PC-9 (cell line): ENCODE measurements around the gene FAM131B. TPM values are rescaled to one million over a fixed set of nuclear protein-coding genes. Genes with fewer than 3 reads are reported as not detected.

Experiments
- BruUV-seq: library from RNA; stranded (reverse); fragments of 400-500 nt; replicated peaks from 2 replicates; lab custom pipeline; 2021; lab: Mats Ljungman, UMichigan
- CTCF ChIA-PET: fragments of 300-600 bp; sonication (Branson Sonifier 250); formaldehyde crosslinking; loops from one replicate; lab custom pipeline; 2022; ENCODE audit warnings: antibody characterized with exemption; lab: Charles Lee
- POLR2A ChIA-PET: fragments of 300-600 bp; sonication (Branson Sonifier 250); formaldehyde crosslinking; loops from one replicate; lab custom pipeline; 2022; ENCODE audit warnings: antibody characterized with exemption; ENCODE audit not compliant: unreplicated experiment; lab: Charles Lee
- DNase-seq, 2 experiments: peaks; one replicate each; pipeline versions ENCODE4 v3.0.0 to v3.0.0-alpha.2; 2015 to 2022; ENCODE audit warnings: mixed read lengths in 1 of 2
- H2AFZ ChIP-seq: fragments of 200-600 bp; sonication (generic); 2 replicates; pipeline ENCODE4 v1.8.1; 2017; ENCODE audit warnings: antibody characterized with exemption
- H3F3A ChIP-seq: fragments of 200-600 bp; sonication (generic); 2 replicates; pipeline ENCODE4 v1.8.1; 2017; ENCODE audit warnings: antibody characterized with exemption, mild to moderate bottlenecking, low read depth; ENCODE audit not compliant: insufficient read depth
- H3K27ac ChIP-seq: fragments of 200-600 bp; sonication (generic); 2 replicates; pipeline ENCODE4 v1.6.1; 2016; ENCODE audit warnings: mixed run types
- H3K27me3 ChIP-seq: fragments of 200-600 bp; sonication (generic); 2 replicates; pipeline ENCODE4 v1.6.1; 2016; ENCODE audit warnings: low read depth, mixed run types; ENCODE audit not compliant: insufficient read depth
- H3K36me3 ChIP-seq: fragments of 200-600 bp; sonication (generic); 2 replicates; pipeline ENCODE4 v1.6.1; 2016; ENCODE audit warnings: low read depth, mixed run types
- H3K4me1 ChIP-seq: fragments of 200-600 bp; sonication (generic); replicated peaks from 2 replicates; pipeline ENCODE4 v1.6.1; 2016; ENCODE audit warnings: mixed run types; ENCODE audit not compliant: insufficient read depth
- H3K4me2 ChIP-seq: fragments of 200-600 bp; sonication (generic); 2 replicates; pipeline ENCODE4 v1.6.1; 2017; ENCODE audit warnings: mixed run types
- H3K4me3 ChIP-seq: fragments of 200-600 bp; sonication (generic); 2 replicates; pipeline ENCODE4 v1.6.1; 2016; ENCODE audit warnings: mixed run types
- H3K79me2 ChIP-seq: fragments of 200-600 bp; sonication (generic); 2 replicates; pipeline ENCODE4 v1.6.1; 2017; ENCODE audit warnings: low read depth, mixed run types
- H3K9me2 ChIP-seq: fragments of 200-600 bp; sonication (generic); 2 replicates; pipeline ENCODE4 v1.8.1; 2017; ENCODE audit warnings: mild to moderate bottlenecking; ENCODE audit not compliant: insufficient read depth
- H3K9me3 ChIP-seq: fragments of 200-600 bp; sonication (generic); 2 replicates; pipeline ENCODE4 v1.8.1; 2016; ENCODE audit warnings: low read depth; ENCODE audit not compliant: insufficient read depth
- H4K20me1 ChIP-seq: fragments of 200-600 bp; sonication (generic); 2 replicates; pipeline ENCODE4 v1.8.1; 2017; ENCODE audit not compliant: insufficient read depth
- CTCF ChIP-seq: fragments of 200-600 bp; sonication (generic); conservative IDR thresholded peaks from 2 replicates; pipeline ENCODE4 v1.6.1; 2017; ENCODE audit warnings: mixed run types, antibody characterized with exemption, mild to moderate bottlenecking, moderate library complexity
- EZH2 ChIP-seq: fragments of 200-600 bp; sonication (generic); IDR thresholded peaks from 2 replicates; pipeline ENCODE4 v1.8.0; 2017; ENCODE audit warnings: antibody characterized with exemption, low read depth
- intact Hi-C: fragments of 100-400 bp; cut with micrococcal nuclease; formaldehyde crosslinking; loops from one replicate; pipeline ENCODE4 v1.10.0; 2022; ENCODE audit not compliant: unreplicated experiment
- total RNA-seq: library from RNA; stranded (reverse); gene quantifications from 2 replicates; pipeline ENCODE4 v1.2.3, GENCODE V29; 2021

FAM131B gene
- total RNA-seq, 1 experiment from 2014 or later: 0.65 TPM

- BruUV-seq: no TSS peak
- Histone ChIP-seq H3F3A (0 out of 2 replicates have a peak, but pooled peaks cover 4% of the 10 kb centered on the region), H3K36me3 (0 out of 2 replicates have a peak, but pooled peaks cover 9% of the 10 kb centered on the region), H3K4me2 (no peak overlapping the region), H3K9me3 (no peaks in the 10 kb centered on the region), H3K27ac (no peak overlapping the region), H3K27me3 (no peaks in the 10 kb centered on the region), H2AFZ (no peak overlapping the region), H4K20me1 (no peaks in the 10 kb centered on the region), H3K4me1 (no peaks in the 10 kb centered on the region), H3K4me3 (no peak overlapping the region), H3K9me2 (no peaks in the 10 kb centered on the region), H3K79me2 (no peaks in the 10 kb centered on the region)
- ChIA-PET POLR2A (no interaction called here), CTCF (no interaction called here)
- TF ChIP-seq EZH2: no peak
- TF ChIP-seq CTCF: no peak
- intact Hi-C loops: no loop called here
- no peak for DNase-seq
Measured at GRCh38 chr7:143396182-143396581, 33.7 kb upstream of the FAM131B start.

- BruUV-seq: no TSS peak
- Histone ChIP-seq H3K79me2 (no peaks in the 10 kb centered on the region), H3F3A (0 out of 2 replicates have a peak, but pooled peaks cover 4% of the 10 kb centered on the region), H2AFZ (no peak overlapping the region), H3K4me2 (no peak overlapping the region), H3K27me3 (no peaks in the 10 kb centered on the region), H3K9me3 (no peaks in the 10 kb centered on the region), H4K20me1 (no peaks in the 10 kb centered on the region), H3K4me3 (no peak overlapping the region), H3K27ac (no peak overlapping the region), H3K9me2 (no peaks in the 10 kb centered on the region), H3K36me3 (0 out of 2 replicates have a peak, but pooled peaks cover 13% of the 10 kb centered on the region), H3K4me1 (no peaks in the 10 kb centered on the region)
- no peak for DNase-seq
- POLR2A ChIA-PET: interaction anchor here (0.6 kb wide), 1 partner anchor 99 kb away, joined by 4 read pairs; no protein-coding TSS in a partner anchor
- intact Hi-C loops: no loop called here
- CTCF ChIA-PET: no interaction called here
- 0 out of 2 replicates have a peak, but pooled peaks have one; percentile 17 for TF ChIP-seq CTCF
- no peak for TF ChIP-seq EZH2
Measured at GRCh38 chr7:143395187-143396149, 33.0 kb upstream of the FAM131B start.

GRCh38 chr7:143394777-143395176, 32.3 kb upstream of the FAM131B start:
- Histone ChIP-seq H3K79me2 (no peaks in the 10 kb centered on the region), H3K4me2 (no peak overlapping the region), H4K20me1 (no peaks in the 10 kb centered on the region), H3F3A (0 out of 2 replicates have a peak, but pooled peaks cover 4% of the 10 kb centered on the region), H3K4me3 (no peak overlapping the region), H2AFZ (no peak overlapping the region), H3K27me3 (no peaks in the 10 kb centered on the region), H3K9me2 (no peaks in the 10 kb centered on the region), H3K27ac (no peak overlapping the region), H3K9me3 (no peaks in the 10 kb centered on the region), H3K36me3 (0 out of 2 replicates have a peak, but pooled peaks cover 18% of the 10 kb centered on the region), H3K4me1 (no peaks in the 10 kb centered on the region)
- intact Hi-C loops: no loop called here
- TF ChIP-seq CTCF (no peak), EZH2 (no peak)
- POLR2A ChIA-PET: no interaction called here
- no peak for DNase-seq
- BruUV-seq: no TSS peak
- CTCF ChIA-PET: no interaction called here
